Left kidney (tissue), 2 donors: ENCODE data around the gene SUGP2. TPM values are rescaled to one million over a fixed set of nuclear protein-coding genes. Genes with fewer than 3 reads are reported as not detected.
"Not testable (repeated sequence)": the region's sequence is repeated elsewhere in the genome, so short reads cannot be mapped to it uniquely, and the experiment has no call there.

Experiments used
- DNase-seq: peaks from one replicate; pipeline ENCODE4 v3.0.0-alpha.2; 2013
- polyA plus RNA-seq: library from polyadenylated mRNA; unstranded; fragments of 120-200 nt; gene quantifications from one replicate; pipeline ENCODE4 v1.2.1, GENCODE V29; 2013; ENCODE audit not compliant: insufficient read length

SUGP2 gene
- polyA plus RNA-seq, 1 donor: 129 TPM

GRCh38 chr19:18952364-18953003, 80.8 kb downstream of the SUGP2 start:
- not testable (repeated sequence) for DNase-seq

- DNase-seq: no peak
Observed at GRCh38 chr19:18951721-18952281, 81.5 kb downstream of the SUGP2 start.

DNA sequence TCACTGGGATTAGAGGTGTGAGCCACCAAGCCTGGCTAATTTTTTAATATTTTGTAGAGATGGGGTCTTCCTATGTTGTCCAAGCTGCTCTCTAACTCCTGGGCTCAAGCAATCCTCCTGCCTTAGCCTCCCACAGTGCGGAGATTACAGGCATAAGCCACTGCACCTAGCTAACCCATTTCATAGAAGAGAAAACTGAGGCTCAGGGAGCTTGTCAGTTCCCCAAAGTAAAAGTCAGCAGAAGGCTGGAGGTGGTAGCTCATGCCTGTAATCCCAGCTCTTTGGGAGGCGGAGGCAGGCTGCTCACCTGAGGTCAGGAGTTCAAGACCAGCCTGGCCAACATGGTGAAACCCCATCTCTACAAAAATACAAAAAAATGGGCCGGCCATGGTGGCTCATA, 83.5 kb downstream of the SUGP2 start:
- no peak for DNase-seq

DNA sequence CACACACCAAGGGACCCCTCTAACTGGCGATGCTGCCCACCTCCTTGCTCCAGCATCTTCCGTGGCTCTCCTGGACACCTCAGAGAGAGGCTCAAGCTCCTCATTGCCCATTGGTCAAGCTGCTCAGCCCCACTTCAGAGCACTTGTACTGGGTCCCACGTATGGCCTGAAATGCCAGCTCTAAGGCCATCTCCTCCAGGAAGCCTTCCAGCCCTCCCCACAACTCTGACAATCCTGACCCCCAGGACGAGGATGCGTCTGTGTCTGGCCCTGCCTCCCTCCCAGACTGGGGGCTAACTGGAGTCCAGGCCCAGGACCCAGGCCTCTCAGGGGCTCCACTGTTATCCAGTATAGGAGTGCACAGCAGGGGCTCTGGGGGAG, 84.4 kb downstream of the SUGP2 start:
- no peak for DNase-seq

DNA sequence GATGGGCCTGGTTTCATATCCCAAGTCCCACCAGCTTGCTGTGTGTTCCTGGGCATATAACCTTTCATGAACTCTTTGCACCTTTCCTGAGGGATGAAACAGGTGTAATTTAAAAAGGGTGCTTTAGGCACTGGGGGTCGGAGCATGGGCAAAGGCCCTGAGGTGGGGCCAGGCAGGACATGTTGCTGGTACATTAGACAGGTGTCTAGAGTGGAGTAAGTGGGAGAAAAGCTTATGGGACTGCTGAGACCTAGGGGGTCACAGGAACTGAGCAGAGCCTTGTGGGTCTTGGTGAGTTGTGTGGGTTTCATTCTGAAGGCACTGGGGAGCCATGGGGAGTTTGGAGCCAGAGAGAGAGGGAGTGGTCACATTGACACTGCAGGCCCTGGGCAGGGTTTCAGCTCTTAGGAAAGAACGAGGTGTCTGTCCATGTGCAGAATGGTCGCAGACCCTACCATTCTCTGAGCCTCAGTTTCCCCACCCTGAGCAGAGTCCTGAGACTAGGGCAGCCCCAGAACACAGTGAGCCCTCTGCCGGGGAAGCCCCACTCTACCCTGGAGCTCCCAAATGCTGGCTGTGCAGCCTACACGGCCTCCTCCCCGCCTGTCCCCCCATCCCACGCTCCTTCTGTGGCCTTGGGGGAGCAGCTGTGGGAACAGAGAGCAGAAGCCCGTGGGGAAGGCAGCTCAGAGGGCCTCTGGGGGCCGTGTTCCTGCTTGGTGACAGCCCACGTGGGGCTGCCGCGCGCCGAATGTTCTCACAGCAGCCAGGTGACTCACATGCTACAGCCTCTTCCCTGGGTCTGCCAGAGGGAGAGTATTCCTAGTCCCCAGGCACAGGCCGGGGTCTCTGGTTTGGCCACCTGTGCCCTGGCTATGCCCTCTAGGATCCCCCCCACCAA, 85.0 kb downstream of the SUGP2 start:
- DNase-seq: no peak

DNA sequence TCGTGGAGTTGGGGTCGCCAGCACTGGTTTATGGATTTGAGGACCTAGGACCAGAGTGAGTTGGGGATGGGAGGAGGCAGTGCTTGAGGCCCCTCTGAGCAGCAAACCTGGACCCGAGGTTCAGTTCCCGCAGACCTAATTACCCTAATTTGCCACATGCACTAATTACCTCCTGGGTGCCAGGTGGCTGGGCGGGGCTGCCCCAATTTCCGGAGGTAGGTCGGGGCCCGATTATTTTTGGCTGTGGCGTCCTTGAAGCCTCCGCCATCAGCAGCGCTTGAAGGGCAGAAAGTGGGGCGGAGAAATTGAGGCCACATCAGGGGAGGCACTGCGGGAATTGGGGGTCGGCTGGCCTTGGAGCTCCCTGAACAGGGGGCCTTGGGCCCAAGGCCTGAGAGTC, 86.4 kb downstream of the SUGP2 start:
- no peak for DNase-seq

DNA sequence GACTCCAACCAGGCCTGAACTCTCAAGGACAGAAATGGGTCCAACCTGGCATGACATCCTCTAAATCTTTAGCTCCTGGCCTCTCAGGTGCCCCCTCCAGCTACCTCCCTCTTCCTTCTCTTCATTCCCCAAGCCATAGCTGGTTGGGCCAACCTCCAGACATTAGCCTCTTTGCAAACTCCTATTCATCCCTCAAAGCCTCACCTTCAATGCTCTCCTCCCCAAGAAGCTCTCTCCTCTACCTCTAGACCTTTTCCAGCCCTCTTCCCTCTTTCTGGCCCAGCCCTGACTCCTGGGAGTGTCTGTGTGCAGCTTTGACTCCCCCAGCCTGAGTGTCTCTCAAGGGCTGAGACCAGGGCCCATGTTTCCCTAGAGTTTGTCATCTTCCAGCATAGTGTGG, 87.0 kb downstream of the SUGP2 start:
- DNase-seq: no peak

DNA sequence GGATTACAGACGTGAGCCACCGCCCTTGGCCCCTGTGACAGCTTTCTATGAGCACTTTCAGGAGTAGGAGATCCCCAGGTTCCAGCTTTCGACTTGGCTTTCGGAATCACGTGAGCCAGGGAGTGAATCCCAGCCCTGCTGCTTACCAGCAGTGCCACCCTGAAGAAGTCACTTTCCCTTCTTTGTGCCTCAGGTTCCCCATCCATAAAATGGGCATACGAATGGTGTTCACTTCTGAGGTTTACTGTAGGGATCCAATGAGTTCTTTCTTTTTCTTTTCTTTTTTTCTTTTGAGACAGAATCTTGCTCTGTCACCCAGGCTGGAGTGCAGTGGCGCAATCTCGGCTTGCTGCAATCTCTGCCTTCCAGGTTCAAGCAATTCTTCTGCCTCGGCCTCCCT, 88.0 kb downstream of the SUGP2 start:
- no peak for DNase-seq

- no peak for DNase-seq
Observed at GRCh38 chr19:18943465-18943864, 89.9 kb downstream of the SUGP2 start.

- no peak for DNase-seq
Observed at GRCh38 chr19:18942692-18943091, 90.6 kb downstream of the SUGP2 start.

DNA sequence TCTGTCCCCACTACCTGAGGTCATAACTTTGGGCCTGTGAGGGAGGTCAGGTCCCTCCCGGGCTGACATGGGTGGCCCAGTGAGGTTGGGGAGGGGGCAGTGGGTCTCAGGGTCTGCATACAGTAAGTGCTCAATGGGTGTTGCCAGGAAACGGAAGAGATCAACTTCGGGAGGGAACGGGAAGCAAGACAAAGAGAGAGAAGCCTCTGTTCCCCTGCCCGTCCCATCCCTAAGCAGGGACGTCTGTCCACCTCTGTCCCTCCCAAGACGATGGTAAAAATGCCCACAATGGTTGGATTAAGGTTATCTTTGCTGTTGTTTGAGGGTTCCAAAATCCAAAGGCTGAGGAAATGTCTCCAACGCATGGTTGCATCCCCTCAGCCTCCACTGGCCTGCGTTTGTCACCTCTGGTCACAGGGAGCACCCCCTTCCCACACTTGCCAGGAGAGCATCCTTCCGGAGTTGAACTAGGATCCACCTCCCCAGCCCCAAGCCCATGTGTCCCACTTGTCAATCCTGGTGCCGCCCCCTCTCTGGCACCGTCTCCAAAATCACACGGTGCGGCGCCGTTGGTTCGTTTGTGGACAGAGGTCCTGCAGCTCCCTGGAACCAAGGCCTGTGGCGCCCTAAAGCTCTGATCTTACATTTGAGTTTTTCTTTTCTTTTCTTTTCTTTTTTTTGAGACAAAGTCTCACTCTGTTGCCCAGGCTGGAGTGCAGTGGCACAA, 91.5 kb downstream of the SUGP2 start:
- no peak for DNase-seq

Other genes with a start within 250 kb of the SUGP2 start
- gene COMP, start 242.2 kb downstream of the SUGP2 start, polyA plus RNA-seq: 0.55 TPM
- gene UPF1, start 201.6 kb downstream of the SUGP2 start, polyA plus RNA-seq: 49.1 TPM
- gene CERS1, start 137.4 kb downstream of the SUGP2 start, polyA plus RNA-seq: 4.5 TPM
- gene COPE, start 114.1 kb downstream of the SUGP2 start, polyA plus RNA-seq: 89.5 TPM
- 40.2 TPM for gene DDX49, start 113.8 kb downstream of the SUGP2 start, polyA plus RNA-seq
- 48.2 TPM for gene HOMER3, start 92.3 kb downstream of the SUGP2 start, polyA plus RNA-seq
- 40.9 TPM for gene ARMC6, start 86 bp upstream of the SUGP2 start, polyA plus RNA-seq
- gene SLC25A42, start 30.5 kb upstream of the SUGP2 start, polyA plus RNA-seq: 20.0 TPM
- gene TMEM161A, start 105.0 kb upstream of the SUGP2 start, polyA plus RNA-seq: 26.1 TPM
- 1.8 TPM for gene MEF2B, start 136.7 kb upstream of the SUGP2 start, polyA plus RNA-seq
- 18.7 TPM for gene BORCS8, start 158.6 kb upstream of the SUGP2 start, polyA plus RNA-seq
- gene RFXANK, start 158.7 kb upstream of the SUGP2 start, polyA plus RNA-seq: 62.1 TPM
- gene NR2C2AP, start 169.9 kb upstream of the SUGP2 start, polyA plus RNA-seq: 11.4 TPM
- 0.05 TPM for gene NCAN, start 178.4 kb upstream of the SUGP2 start, polyA plus RNA-seq
- gene TM6SF2, start 239.8 kb upstream of the SUGP2 start, polyA plus RNA-seq: 3.4 TPM